ENCODE measurements around the gene PTGS1.

Gene PTGS1

DNA sequence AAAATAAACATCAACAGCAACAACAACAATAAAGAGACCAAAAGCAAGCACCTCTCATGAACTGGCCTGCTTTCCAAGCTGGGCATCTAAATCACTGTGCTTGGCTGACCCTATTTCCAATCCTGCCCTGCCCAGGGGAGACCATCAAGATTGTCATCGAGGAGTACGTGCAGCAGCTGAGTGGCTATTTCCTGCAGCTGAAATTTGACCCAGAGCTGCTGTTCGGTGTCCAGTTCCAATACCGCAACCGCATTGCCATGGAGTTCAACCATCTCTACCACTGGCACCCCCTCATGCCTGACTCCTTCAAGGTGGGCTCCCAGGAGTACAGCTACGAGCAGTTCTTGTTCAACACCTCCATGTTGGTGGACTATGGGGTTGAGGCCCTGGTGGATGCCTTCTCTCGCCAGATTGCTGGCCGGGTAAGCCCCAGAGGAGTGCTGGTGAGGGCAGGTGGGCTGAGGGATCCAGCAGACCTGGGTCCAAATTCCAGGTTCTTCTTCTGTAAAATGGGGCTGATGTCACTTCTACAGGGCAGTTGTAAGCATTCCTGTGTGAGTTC lies 15.6 kb downstream of the PTGS1 start:
- Histone ChIP-seq H3K9ac (ENCODE audit: low read length) (no peak overlapping the region), H2AFZ (ENCODE audit: low read depth, low read length, severe bottlenecking) (no peak overlapping the region), H3K27ac (ENCODE audit: low read depth, low read length) (no peak overlapping the region), H3K9me3 (ENCODE audit: insufficient read depth, low read length) (no peaks in the 10 kb centered on the region), H3K4me3 (ENCODE audit: insufficient read depth, low read length, poor library complexity, severe bottlenecking) (no peak overlapping the region), H3K27me3 (ENCODE audit: low read length) (no peaks in the 10 kb centered on the region), H3K79me2 (ENCODE audit: insufficient read depth, low read length) (no peaks in the 10 kb centered on the region), H3K4me2 (ENCODE audit: low read depth, low read length, poor library complexity, severe bottlenecking) (no peak overlapping the region), H3K36me3 (ENCODE audit: low read length) (no peaks in the 10 kb centered on the region), H3K9me2 (replicated peaks; ENCODE audit: insufficient read depth, low read length) (no peaks in the 10 kb centered on the region), H4K20me1 (ENCODE audit: low read depth, low read length) (no peaks in the 10 kb centered on the region), H3F3A (ENCODE audit: insufficient read depth) (no peaks in the 10 kb centered on the region)
- no peak for TF ChIP-seq EZH2phosphoT487 (conservative IDR thresholded peaks at IDR 0.05; ENCODE audit: low read length)
- TF ChIP-seq, protein P1, sequence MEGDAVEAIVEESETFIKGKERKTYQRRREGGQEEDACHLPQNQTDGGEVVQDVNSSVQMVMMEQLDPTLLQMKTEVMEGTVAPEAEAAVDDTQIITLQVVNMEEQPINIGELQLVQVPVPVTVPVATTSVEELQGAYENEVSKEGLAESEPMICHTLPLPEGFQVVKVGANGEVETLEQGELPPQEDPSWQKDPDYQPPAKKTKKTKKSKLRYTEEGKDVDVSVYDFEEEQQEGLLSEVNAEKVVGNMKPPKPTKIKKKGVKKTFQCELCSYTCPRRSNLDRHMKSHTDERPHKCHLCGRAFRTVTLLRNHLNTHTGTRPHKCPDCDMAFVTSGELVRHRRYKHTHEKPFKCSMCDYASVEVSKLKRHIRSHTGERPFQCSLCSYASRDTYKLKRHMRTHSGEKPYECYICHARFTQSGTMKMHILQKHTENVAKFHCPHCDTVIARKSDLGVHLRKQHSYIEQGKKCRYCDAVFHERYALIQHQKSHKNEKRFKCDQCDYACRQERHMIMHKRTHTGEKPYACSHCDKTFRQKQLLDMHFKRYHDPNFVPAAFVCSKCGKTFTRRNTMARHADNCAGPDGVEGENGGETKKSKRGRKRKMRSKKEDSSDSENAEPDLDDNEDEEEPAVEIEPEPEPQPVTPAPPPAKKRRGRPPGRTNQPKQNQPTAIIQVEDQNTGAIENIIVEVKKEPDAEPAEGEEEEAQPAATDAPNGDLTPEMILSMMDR (IDR thresholded peaks at IDR 0.05; ENCODE audit: insufficient read depth, low read length, poor library complexity, severe bottlenecking): no peak

DNA sequence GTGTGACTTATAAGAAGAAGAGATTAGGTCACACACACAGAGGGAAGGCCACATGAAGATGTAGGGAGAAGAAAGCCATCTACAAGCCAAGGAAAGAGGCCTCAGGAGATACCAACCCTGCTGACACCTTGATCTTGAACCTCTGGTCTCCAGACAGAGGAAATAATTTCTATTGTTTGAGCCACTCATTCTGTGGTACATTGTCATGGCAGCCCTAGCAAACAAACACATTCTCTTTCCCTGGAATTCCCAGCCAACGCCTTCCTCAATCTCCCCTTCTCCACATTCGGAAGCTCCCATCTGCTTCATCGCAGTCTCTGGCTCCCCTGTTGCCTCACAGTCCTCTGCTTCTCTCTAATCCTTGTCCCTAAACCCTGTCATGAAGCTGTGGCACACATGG lies 16.7 kb downstream of the PTGS1 start:
- H3K36me3 ChIP-seq (ENCODE audit: low read length): no peaks in the 10 kb centered on the region

DNA sequence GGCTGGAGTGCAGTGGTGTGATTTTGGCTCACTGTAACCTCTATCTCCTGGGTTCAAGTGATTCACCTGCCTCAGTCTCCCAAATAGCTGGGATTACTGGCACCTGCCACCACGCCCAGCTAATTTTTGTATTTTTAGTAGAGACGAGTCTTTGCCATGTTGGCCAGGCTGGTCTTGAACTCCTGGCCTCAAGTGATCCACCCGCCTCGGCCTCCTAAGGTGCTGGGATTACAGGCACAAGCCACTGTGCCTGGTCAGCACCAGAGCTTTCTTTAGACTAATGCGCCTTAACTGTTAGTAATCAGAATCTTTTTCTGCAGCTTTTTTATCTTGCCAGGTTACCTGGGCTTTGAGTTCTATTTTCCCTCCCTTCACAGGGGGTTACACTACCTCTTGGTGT lies 18.4 kb downstream of the PTGS1 start:
- no peak for TF ChIP-seq EZH2phosphoT487 (conservative IDR thresholded peaks at IDR 0.05; ENCODE audit: low read length)
- TF ChIP-seq, protein P1 (IDR thresholded peaks at IDR 0.05; ENCODE audit: insufficient read depth, low read length, poor library complexity, severe bottlenecking): no peak
- no peaks in the 10 kb centered on the region for H3F3A ChIP-seq (ENCODE audit: insufficient read depth)

More for the DNA sequence above, 16.7 kb downstream of the PTGS1 start:
- no peak overlapping the region for H3K27ac ChIP-seq (ENCODE audit: low read depth, low read length)
- H3K27me3 ChIP-seq (ENCODE audit: low read length): no peaks in the 10 kb centered on the region
- H4K20me1 ChIP-seq (ENCODE audit: low read depth, low read length): no peaks in the 10 kb centered on the region
- no peaks in the 10 kb centered on the region for H3K9me3 ChIP-seq (ENCODE audit: insufficient read depth, low read length)
- no peak overlapping the region for H3K9ac ChIP-seq (ENCODE audit: low read length)
- H3K79me2 ChIP-seq (ENCODE audit: insufficient read depth, low read length): no peaks in the 10 kb centered on the region
- TF ChIP-seq EZH2phosphoT487 (conservative IDR thresholded peaks at IDR 0.05; ENCODE audit: low read length): no peak
- TF ChIP-seq, protein P1 (IDR thresholded peaks at IDR 0.05; ENCODE audit: insufficient read depth, low read length, poor library complexity, severe bottlenecking): no peak
- no peaks in the 10 kb centered on the region for H3F3A ChIP-seq (ENCODE audit: insufficient read depth)
- H2AFZ ChIP-seq (ENCODE audit: low read depth, low read length, severe bottlenecking): no peak overlapping the region
- no peaks in the 10 kb centered on the region for H3K9me2 ChIP-seq (replicated peaks; ENCODE audit: insufficient read depth, low read length)
- H3K4me3 ChIP-seq (ENCODE audit: insufficient read depth, low read length, poor library complexity, severe bottlenecking): no peak overlapping the region
- no peak overlapping the region for H3K4me2 ChIP-seq (ENCODE audit: low read depth, low read length, poor library complexity, severe bottlenecking)

More for the DNA sequence above, 18.4 kb downstream of the PTGS1 start:
- H3K9me3 ChIP-seq (ENCODE audit: insufficient read depth, low read length): no peaks in the 10 kb centered on the region
- H3K79me2 ChIP-seq (ENCODE audit: insufficient read depth, low read length): no peaks in the 10 kb centered on the region
- H3K36me3 ChIP-seq (ENCODE audit: low read length): no peaks in the 10 kb centered on the region
- no peak overlapping the region for H3K4me2 ChIP-seq (ENCODE audit: low read depth, low read length, poor library complexity, severe bottlenecking)
- no peaks in the 10 kb centered on the region for H3K9me2 ChIP-seq (replicated peaks; ENCODE audit: insufficient read depth, low read length)
- no peaks in the 10 kb centered on the region for H4K20me1 ChIP-seq (ENCODE audit: low read depth, low read length)
- H2AFZ ChIP-seq (ENCODE audit: low read depth, low read length, severe bottlenecking): no peak overlapping the region
- no peak overlapping the region for H3K4me3 ChIP-seq (ENCODE audit: insufficient read depth, low read length, poor library complexity, severe bottlenecking)
- no peak overlapping the region for H3K9ac ChIP-seq (ENCODE audit: low read length)
- H3K27ac ChIP-seq (ENCODE audit: low read depth, low read length): no peak overlapping the region
- no peaks in the 10 kb centered on the region for H3K27me3 ChIP-seq (ENCODE audit: low read length)

Data from SU-DHL-6 (cell line).